ES-I3 (cell line): ENCODE data around the gene ALKBH4.
"Not testable (repeated sequence)": the region's sequence is repeated elsewhere in the genome, so short reads cannot be mapped to it uniquely, and the experiment has no call there.

ENCODE experiments used
- H3K36me3 ChIP-seq: 2 replicates; pipeline ENCODE4 v1.6.1; 2013; ENCODE audit warnings: mild to moderate bottlenecking, low read length, control low read depth, moderate library complexity; ENCODE audit not compliant: insufficient read depth
- H3K4me1 ChIP-seq: 2 replicates; pipeline ENCODE4 v1.6.1; 2013; ENCODE audit warnings: mild to moderate bottlenecking, control low read depth, low read length; ENCODE audit not compliant: insufficient read depth
- H3K9ac ChIP-seq: 2 replicates; pipeline ENCODE4 v1.6.1; 2013; ENCODE audit warnings: low read depth, mild to moderate bottlenecking, low read length, moderate library complexity
- H3K9me3 ChIP-seq: 2 replicates; pipeline ENCODE4 v1.6.1; 2013; ENCODE audit warnings: mild to moderate bottlenecking, low read length, moderate library complexity; ENCODE audit not compliant: control insufficient read depth, insufficient read depth

ALKBH4 gene, protein sequence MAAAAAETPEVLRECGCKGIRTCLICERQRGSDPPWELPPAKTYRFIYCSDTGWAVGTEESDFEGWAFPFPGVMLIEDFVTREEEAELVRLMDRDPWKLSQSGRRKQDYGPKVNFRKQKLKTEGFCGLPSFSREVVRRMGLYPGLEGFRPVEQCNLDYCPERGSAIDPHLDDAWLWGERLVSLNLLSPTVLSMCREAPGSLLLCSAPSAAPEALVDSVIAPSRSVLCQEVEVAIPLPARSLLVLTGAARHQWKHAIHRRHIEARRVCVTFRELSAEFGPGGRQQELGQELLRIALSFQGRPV

DNA sequence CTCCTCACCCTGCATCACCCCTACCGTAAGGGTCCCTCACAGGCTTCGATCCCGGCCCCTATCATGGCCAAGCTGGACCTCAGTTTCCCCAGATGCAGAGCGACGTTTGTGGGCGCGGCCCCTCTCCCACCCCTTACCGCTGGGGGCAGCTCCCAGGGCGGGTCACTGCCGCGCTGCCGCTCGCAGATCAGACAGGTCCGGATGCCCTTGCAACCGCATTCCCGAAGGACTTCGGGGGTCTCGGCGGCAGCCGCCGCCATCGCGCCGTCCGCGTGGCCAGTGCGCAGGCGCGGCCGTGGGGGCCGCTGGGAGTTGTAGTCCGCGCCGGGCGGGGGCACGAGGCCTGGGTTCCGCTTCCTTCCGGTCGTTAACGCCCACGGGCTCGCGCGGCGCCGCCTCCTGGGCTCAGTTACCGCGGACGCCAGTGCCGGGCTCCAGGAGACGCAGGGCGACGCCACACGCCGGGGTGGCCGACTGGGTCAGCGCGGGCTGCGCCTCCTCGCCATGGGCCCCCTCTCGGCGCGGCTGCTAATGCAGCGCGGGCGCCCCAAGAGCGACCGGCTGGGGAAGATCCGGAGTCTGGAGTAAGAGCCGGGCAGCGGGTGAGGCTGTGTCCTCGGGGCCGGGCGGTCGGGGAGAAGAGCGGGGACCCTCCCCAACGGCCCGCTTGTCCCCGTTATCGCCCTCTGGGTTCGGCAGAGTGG lies at the start of gene ALKBH4, which contains the start of gene LRWD1:
Gene ALKBH4 (minus strand): TSS at position 287 of the 704 bp plus-strand sequence. CDS start 27 bp downstream, at position 260.
Gene LRWD1 (plus strand): TSS at position 408 of the 704 bp plus-strand sequence. CDS start 97 bp downstream, at position 505.
- Histone ChIP-seq H3K36me3 (no peaks in the 10 kb centered on the region), H3K9me3 (no peaks in the 10 kb centered on the region), H3K4me1 (no peaks in the 10 kb centered on the region; the same call in 1 of the 2 replicates), H3K9ac (peak within 1 kb of the TSS; percentile 85)

DNA sequence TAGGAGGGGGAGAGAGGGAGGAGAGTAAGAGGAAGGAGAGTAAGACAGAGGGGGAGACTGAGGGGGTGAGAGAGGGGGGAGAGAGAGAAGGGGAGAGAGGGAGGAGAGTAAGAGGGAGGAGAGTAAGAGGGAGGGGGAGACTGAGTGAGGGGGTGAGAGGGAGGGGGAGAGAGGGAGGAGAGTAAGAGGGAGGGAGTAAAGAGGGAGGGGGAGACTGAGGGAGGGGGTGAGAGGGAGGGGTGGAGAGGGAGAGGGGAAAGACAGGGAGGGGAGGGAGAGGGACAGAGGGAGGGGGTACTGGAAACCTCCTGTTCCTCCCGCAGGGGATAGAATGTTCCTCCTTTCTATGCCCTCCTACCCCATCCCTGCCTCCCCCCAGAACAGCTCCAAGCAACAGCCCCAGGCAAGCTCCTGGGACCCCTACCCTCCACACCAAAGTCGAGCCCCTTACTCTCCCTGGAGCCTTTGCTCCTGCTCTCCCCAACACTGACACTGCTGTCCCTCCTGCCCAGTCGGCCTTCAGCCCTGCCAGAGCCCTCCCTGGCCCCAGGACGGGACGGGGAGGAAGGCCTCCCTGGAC lies 48.1 kb upstream of the ALKBH4 start:
- not testable (repeated sequence) for H3K9ac ChIP-seq, H3K9me3 ChIP-seq

DNA sequence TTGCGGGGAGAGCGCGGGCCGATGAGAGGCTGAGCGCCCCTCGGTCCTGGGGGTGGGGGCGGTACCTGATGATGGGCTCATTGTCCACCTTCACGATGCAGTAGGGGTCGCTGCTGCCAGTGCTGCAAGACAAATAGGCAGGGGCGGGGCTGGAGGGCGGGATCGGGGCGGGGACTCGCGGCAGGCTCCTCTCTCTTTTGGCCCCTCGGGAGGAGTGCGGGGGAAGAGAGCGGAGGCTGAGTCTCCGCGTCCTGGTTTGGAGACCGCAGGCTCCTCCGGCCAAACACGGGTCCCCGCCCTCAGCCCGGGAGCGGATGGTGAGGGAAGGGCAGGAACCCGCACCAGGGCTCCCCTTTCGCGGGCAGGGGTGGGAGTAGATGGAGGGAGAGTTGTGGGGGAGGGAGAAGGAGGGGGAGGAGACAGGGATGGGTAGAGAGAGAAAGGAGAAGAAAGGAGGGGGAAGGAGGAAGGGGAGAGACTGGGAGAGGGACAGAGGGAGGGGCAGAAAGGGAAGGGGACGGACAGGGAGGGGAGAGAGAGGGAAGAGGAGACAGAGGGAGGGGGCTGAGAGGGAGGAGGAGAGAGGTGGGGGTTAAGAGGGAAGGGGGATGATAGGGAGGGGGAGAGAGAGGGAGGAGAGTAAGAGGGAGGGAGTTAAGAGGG lies 47.3 kb upstream of the ALKBH4 start:
- H3K4me1 ChIP-seq = not testable (repeated sequence)

More for the DNA sequence above, 48.1 kb upstream of the ALKBH4 start:
- H3K4me1 ChIP-seq, H3K36me3 ChIP-seq: not testable (repeated sequence)

DNA sequence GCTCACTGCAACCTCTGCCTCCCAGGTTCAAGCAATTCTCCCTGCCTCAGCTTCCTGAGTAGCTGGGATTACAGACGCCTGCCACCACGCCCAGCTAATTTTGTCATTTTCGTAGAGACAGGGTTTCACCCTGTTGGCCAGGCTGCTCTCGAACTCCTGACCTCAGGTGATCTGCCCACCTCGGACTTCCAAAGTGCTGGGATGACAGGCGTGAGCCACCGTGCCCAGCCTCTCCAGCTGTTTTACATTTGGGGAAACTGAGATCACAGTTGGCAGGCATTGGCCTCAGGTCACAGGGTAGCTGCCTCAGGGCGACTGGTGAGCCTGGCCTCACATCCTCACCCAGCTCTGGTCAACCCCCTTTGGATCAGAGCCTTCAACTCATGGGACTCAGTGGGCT lies 45.9 kb upstream of the ALKBH4 start:
- not testable (repeated sequence) for H3K36me3 ChIP-seq, H3K9ac ChIP-seq, H3K9me3 ChIP-seq, H3K4me1 ChIP-seq

More for the DNA sequence above, 47.3 kb upstream of the ALKBH4 start:
- H3K36me3 ChIP-seq, H3K9ac ChIP-seq, H3K9me3 ChIP-seq: not testable (repeated sequence)

DNA sequence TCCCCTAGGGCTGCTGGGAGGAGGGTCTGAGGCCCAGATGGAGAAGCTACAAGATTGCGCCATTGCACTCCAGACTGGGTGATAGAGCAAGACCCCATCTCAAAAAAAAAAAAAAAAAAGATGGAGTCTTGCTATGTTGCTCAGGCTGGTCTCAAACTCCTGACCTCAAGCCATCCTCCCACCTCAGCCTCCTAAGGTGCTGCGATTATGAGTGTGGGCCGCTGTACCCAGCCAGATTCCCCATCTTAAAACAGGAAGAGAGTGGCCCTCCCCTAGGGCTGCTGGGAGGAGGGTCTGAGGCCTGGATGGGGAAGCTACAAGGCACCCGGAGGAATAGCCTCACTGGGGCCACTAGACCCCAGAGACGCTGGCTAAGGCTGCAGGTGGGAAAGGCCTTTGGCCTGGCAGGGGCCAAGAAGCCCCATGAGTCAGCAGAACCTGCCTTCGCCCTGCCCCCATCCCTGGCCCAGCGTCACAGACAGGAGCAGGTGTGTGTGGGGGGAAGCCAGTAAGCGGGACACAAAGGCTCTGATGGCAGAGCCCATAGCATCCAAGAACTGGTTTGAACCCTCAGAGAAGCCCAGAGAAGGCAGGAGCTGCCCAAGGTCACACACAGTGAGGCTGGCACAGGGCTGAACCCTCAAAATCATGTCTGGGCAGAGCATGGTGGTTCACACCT lies 42.9 kb upstream of the ALKBH4 start:
- H3K9ac ChIP-seq, H3K4me1 ChIP-seq, H3K36me3 ChIP-seq, H3K9me3 ChIP-seq: not testable (repeated sequence)

DNA sequence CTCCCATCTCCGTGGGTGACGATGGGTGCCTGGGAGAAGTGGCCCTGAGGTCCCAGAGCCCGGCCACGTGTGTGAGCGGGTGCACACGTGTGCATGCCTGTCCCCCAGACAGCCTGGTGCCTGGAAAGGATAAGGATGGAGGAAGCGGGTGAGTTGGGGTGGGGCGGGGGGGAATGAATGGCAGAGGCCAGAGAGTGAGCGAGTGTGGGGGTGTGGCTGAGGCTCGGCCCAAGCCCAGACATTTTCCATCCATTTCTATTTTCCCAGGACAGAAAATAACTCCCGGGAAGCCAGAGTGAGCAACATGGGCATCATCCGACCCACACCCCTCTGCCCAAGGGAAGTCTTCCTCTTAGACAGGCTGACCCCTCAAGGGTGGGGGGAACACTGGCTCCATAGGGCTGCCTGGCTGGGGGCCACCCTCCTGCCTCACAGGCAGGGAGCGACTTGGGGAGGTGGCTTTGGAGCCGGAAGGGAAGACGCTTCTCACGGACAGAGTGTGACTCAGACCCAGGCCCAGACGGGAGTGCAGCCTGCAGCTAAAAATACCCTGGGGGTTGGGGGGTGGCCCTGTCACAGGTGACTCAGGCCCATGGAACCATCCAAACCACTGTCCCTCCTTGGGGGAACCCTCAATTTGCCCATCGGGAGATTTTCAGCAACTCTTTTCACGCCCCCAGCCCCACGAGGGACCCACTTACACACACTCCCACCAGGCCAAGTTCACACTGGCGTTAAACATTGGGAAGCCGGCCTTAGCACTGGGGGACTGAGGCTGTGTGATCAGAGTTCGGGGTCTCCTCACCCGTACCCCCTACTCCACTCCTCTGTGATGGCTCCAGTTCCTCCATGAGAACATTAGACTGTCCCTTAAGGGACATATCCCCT lies 40.9 kb upstream of the ALKBH4 start:
- not testable (repeated sequence) for H3K4me1 ChIP-seq, H3K9me3 ChIP-seq, H3K36me3 ChIP-seq, H3K9ac ChIP-seq

DNA sequence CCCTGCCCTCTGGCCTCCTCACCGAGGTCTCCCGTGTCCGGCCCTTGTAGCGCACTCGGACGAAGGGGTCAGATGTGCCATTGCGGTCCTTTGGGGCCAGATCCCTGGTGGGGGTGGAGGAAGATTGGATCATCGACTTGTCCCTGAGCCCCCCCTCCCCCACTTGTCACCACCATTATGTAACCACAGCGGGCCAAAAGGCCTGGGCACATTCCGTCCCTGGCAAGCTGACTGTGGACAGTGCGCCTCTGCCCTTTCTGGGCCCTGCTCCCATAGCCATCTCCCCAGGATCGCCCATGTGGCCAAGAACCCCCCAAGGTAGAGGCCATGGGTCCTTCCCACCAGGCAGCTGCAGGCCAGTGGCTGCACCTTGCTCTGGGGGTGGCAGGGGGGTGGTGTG lies 38.5 kb upstream of the ALKBH4 start:
- not testable (repeated sequence) for H3K4me1 ChIP-seq, H3K9ac ChIP-seq, H3K9me3 ChIP-seq, H3K36me3 ChIP-seq

DNA sequence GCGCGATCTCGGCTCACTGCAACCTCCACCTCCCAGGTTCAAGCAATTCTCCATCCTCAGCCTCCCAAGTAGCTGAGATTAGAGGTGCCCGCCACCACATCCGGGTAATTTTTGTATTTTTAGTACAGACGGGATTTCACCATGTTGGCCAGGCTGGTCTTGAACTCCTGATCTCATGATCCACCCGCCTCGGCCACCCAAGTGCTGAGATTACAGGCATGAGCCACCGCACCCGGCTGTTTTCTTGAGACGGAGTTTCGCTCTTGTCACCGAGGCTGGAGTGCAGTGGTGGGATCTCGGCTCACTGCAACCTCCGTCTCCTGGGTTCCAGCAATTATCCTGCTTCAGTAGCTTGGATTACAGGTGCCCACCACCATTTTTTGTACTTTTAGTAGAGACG lies 33.7 kb upstream of the ALKBH4 start:
- not testable (repeated sequence) for H3K9me3 ChIP-seq, H3K4me1 ChIP-seq, H3K9ac ChIP-seq, H3K36me3 ChIP-seq

DNA sequence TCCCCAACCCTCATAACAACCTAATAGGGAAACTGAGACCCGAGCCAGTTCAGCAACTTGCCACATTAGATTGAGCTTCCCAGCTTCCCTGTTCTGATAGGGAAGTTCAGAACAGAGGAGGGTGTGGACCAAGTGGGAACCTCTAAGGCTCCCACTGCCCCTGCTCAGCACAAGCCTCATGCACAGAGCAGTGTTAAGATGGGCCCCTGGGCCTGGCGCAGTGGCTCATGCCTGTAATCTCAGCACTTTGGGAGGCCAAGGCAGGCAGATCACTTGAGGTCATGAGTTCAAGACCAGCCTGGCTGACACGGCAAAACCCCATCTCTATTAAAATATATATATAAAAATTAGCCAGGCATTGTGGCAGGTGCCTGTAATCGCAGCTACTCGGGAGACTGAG lies 32.6 kb upstream of the ALKBH4 start:
- not testable (repeated sequence) for H3K9ac ChIP-seq, H3K9me3 ChIP-seq, H3K36me3 ChIP-seq, H3K4me1 ChIP-seq

DNA sequence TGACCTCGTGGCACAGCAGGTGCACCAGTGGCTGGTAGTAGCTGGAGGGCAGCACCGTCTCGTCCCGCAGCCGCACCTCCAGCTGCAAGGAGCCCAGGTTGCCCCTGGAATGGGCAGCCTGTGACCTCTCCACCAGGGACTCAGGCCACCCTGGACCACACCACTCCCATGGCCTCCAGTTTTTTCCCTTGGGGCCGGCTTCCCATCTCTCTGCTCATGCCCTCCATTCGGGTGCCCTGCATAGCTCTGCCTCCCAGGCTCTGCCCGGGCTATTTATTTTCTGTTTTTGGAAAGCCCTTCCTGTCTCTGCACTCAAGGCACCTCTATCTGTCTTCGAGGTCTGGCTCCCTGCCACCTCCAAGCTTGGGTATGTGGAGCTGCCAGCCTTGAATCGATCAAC lies 32.2 kb upstream of the ALKBH4 start:
- not testable (repeated sequence) for H3K36me3 ChIP-seq, H3K9ac ChIP-seq, H3K4me1 ChIP-seq, H3K9me3 ChIP-seq

DNA sequence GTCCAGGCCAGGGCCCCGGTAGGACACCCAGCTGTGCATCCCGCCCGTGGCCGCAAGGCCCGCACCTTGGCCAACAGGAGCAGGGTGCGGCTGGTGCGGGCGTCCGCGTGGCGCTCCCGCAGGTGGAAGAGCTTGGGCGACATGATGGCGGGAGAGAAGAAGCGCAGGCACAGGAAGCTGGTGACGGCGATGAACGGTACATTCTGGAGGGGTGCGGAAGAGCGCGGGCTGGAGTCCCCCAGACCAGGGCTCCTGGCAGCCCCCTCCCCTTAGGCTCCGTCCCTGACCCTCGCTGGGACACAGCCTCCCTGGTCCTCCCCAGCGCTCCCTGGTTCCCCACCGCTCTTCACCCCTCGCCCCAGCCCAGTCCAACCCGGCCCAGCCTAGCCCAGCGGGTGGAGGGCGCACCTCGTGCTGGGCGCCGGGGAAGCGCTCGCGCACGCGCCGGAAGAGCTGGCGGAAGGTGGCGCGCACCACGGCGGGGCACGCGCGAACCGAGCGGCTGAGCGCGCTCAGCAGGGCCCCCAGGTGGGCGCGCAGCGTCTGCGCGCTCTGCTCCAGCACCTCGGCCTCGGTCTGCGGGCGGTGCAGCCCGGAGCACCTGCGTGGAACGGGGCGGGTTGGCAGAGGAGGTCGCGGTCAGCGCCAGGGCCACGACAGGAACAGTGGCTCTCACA lies 29.9 kb upstream of the ALKBH4 start:
- H3K9ac ChIP-seq, H3K36me3 ChIP-seq, H3K9me3 ChIP-seq, H3K4me1 ChIP-seq: not testable (repeated sequence)

DNA sequence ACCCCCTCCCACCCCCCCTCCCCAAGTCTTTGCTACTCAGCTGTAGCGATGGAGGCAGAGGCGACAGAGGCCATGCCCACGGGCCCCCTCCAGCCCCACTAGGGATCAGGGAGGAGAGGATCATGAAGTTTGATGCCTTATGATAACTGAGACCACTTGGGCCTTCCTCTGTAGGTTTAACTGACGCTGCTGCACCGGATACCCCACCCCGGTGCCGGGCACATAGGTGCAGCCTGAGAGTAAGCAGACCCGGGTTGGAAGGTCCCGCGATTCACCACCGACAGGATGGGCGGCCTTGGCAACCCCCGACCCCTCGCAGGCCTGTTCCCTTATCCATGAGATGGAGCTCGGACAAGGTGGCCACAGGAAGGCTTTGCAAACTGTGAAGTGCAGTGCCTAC lies 29.4 kb upstream of the ALKBH4 start:
- not testable (repeated sequence) for H3K9ac ChIP-seq, H3K9me3 ChIP-seq, H3K36me3 ChIP-seq, H3K4me1 ChIP-seq

DNA sequence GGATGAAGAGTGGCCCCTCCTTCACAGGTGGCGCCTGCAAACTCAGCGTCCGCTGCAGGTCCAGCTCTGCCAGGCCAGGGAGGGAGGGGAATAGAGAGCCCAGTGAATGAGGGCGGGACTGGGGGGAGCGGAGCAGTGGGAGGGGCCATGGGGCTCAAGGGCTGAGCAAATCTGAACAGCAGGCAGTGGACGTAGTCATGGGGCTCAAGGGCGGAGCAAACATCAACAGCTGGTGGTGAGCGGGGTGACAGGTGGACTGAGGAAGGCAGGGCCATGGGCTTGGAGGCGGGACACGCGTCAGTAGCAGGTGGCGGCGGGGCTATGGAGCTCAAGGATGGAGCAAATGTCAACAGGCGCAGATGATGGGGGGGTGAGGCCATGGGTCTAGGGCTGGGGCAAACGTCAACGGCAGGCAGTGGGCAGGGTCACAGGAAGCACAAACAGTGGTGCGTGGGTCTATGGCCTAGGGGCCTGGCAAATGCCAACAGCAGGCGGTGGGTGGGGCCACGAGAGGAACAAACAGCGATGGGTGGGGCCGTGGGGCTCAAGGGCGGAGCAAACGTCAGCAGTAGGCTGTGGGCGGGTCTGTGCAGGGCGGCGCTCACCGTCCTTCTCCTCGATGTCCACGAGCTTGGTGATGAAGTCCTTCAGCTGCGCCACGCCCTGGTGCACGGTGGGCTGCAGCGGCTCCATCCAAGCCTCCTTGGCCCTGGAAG lies 28.7 kb upstream of the ALKBH4 start:
- H3K36me3 ChIP-seq, H3K4me1 ChIP-seq, H3K9me3 ChIP-seq, H3K9ac ChIP-seq: not testable (repeated sequence)
